GM19023 (cell line): Measurements from ENCODE around the gene LHPP.
"Not testable (repeated sequence)": the region's sequence is repeated elsewhere in the genome, so short reads cannot be mapped to it uniquely, and the experiment has no call there.

Experiments
- ATAC-seq: cut with Tn5 transposase; IDR thresholded peaks from one replicate; pipeline ENCODE4 v1.9.1; 2021; ENCODE audit warnings: mild to moderate bottlenecking, moderate library complexity; ENCODE audit not compliant: unreplicated experiment

LHPP gene

GRCh38 chr10:124534826-124535601 lies 73.4 kb downstream of the LHPP start:
- ATAC-seq = no peak

- ATAC-seq = no peak
Observed at GRCh38 chr10:124535731-124536495, 74.3 kb downstream of the LHPP start.

DNA sequence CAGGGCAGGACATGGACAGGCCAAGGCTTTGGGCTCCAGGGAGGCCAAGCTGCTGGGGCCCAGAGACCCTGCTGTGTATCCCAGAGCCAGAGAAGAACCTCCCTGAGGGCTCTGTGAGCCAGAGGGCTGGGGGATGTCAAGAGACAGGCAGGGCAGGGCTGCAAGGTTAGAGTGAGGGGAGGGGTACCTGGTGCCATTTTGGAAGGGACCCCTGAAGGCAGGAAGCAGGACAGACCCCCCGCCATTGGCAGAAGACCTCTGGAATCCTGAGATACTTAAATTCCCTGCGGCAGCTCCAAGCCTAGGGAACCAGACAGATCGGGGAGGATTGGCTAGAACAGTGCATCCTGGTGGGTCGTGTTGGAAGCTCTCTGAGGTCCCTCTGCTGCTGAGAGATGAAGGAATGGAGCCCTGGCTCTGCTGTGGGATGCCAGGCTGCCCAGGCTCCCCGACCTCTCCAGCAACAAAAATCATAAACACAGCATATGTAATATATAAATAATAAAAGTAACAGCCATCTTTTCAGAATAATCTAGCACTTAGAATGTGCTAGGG lies 75.0 kb downstream of the LHPP start:
- no peak for ATAC-seq

DNA sequence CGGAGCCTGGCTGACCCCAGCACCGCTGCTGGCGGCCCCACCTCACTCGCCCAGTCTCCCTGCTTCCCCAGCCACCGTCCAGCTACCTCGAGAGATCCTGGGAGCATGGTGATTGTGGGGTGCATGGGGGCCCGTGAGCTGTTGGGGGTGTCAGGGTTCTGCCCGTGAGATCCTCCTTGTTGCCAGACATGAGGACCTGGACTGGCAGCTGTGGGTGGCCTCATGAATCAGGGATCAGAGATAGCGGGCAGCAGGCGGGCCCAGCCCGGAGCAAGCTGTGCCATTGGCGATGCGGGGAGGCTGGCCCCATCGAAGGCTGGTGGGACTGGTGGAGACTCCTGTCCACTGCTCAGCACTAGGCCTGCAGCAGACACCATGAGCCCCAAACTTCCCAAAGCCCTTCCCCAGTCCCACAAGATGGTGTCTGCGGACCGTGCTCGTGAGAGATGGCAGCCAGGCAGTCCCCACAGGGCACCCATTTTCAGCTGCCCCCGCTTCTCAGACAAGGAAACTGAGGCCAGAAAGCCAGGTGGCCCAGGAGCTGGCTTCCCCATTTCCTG lies 75.6 kb downstream of the LHPP start:
- ATAC-seq = no peak

GRCh38 chr10:124537891-124538290 lies 76.3 kb downstream of the LHPP start:
- ATAC-seq = no peak

DNA sequence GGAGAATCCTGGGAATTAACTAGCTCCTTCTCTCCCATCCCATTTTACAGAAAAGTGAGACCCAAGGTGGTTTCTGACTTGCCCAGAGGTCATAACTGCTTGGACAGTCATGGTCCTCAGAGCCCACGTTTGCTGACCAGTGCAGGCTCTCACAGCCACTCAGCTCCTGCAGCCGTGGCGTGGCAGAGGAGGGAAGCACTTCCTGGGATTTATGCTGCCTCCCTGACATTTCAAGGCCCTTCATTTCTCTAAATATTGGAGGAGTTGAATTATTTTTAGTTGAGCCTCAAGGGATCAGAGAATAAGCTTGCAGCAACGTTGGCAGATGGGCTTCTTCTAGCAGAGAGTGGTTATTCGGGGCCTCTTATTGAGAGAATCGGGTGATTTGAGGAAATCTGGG lies 77.1 kb downstream of the LHPP start:
- no peak for ATAC-seq

- ATAC-seq = peak; percentile 45
Observed at GRCh38 chr10:124539935-124540641, 78.5 kb downstream of the LHPP start.

DNA sequence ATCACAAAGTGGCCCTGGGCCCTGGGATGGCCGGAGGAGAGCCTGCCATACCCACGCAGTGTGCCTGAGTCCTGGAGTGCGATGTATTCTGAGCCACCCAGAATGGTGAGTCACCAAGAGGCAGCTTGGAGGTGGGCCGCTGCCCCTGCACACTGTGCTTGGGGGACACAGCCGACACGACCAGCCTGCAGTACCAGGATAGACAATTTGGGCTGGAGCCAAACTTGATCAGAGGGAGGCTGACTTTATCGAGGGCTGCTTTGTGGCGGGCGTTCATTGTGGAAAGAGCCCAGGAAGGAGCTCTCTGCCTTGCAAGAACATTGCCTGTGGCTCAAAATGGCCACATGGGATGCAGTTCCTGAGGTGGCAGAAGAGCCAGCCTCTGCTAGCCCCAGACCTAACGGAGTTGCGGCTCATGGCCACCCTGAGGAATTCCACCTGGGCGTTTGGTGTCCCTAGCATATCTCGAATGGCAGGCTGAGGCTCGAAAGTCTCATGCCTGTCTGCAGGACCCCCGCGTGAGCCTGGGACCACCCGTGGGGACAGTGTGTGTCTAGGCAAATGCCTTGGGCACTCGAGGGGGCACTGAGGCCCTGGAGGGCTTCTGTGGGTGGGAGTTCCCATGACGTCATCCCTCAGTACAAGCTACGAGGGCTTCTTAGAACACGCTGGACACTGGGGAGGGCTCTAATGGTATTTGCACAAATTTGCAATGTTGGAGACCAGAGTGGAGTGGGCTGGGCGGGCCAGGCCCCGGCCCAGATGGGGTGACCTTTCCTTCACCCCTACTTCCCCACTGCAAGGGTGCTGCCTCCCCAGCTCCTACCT lies 79.7 kb downstream of the LHPP start:
- ATAC-seq = no peak

GRCh38 chr10:124542336-124542735 lies 80.7 kb downstream of the LHPP start:
- ATAC-seq = no peak

GRCh38 chr10:124543146-124543545 lies 81.5 kb downstream of the LHPP start:
- ATAC-seq = no peak

DNA sequence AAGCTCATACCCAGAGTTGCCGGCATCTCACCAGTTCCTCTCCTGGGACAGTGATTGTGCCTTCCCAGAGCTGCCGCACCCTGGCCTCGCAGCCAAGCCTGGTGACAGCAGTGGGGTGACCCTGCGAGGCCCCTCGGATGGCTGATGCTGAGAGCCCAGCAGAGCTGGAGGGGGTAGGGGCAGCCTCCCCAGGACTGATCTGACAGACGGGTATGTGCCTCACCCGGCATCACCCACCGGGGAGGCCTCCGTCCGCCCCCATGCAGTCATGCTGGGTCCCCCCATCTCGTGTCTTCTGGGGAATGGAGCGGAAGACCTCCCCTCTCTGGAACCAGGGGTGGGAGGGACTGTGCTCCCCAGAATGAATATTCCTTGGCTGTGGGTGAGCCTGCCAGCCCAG lies 82.3 kb downstream of the LHPP start:
- no peak for ATAC-seq

DNA sequence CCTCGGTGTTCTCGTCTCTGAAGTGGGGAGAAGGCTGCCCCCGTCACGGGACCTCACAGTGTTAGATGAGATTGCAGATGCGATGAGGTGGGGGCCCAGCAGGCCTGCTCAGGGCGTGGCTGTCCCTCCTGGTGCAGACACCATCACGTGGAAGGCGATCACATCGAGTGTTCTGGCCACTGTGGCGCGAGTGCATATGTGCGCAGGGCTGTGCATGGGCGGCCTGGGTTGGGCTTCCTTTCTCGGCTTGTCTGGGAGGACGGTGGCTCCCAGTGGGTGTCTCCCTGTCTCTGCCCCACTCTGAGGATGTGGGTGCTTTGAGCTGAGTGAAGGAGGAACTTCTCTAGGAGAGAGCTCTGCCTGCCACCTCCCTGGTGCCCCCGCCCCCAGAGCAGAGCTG lies 83.1 kb downstream of the LHPP start:
- ATAC-seq = no peak

DNA sequence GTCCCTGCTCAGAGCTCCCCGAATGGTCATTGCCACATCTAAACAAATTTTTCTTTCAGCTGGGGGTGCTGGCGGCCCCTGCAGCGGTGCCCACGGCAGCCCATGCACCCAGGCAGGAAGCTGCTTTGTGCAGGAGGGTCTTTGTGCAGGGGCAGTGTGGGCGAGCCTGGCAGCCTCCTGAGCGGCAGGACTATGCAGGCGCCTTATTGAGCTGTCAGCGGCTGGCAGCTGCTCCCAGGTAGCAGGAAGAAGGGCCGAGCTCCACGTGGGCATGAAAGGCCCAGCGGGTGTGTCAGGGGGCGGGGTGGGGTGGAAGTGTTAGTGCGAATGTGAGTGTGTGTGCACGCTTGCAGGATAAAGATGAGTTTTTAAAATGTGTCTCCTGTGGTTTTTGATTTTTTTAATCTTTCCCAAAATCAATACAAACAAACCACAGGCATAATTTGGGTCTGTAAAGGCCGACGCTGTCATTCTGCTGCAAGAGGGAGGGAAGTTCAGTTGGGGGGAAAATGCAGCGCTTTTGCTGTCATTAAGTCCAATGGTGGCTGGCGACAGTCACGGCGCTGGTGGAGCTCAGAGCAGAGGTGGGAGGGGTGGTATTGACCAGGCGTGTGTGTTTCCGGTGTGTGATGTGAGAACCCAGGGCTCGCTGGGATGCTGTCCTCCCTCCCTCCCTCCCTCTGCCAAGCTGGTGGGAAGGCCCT lies 83.9 kb downstream of the LHPP start:
- no peak for ATAC-seq

- ATAC-seq = no peak
Observed at GRCh38 chr10:124546055-124546369, 84.4 kb downstream of the LHPP start.

GRCh38 chr10:124546957-124547646 lies 85.5 kb downstream of the LHPP start:
- no peak for ATAC-seq

GRCh38 chr10:124547647-124548168 lies 86.1 kb downstream of the LHPP start:
- ATAC-seq = no peak

GRCh38 chr10:124549171-124549570 lies 87.5 kb downstream of the LHPP start:
- ATAC-seq = not testable (repeated sequence)

GRCh38 chr10:124550293-124551034 lies 88.8 kb downstream of the LHPP start:
- no peak for ATAC-seq
